Gastrocnemius medialis (tissue), 4 donors: ENCODE data around the gene ZCCHC14.

Experiments used
- CTCF ChIP-seq, 5 experiments: fragments of 450-650 bp in 3 of 5; fragments of 200-600 bp in 2 of 5; sonication (generic) in 2 of 5; IDR thresholded peaks in 4 of 5; conservative IDR thresholded peaks in 1 of 5; 1 replicate in 4 of 5; 2 replicates in 1 of 5; pipeline ENCODE4 v1.5.1; 2016 to 2019; ENCODE audit warnings: antibody characterized with exemption in 5 of 5, mild to moderate bottlenecking in 3 of 5, moderate library complexity in 3 of 5
- POLR2A ChIP-seq, 2 donors: fragments of 450-650 bp; IDR thresholded peaks; one replicate each; pipeline ENCODE4 v1.6.1; 2017; ENCODE audit warnings: antibody characterized with exemption in 2 of 2, mild to moderate bottlenecking in 2 of 2, moderate library complexity in 2 of 2

GRCh38 chr16:87365021-87365713, 127.7 kb downstream of the ZCCHC14 start:
- TF ChIP-seq POLR2A (IDR thresholded peaks at IDR 0.05) (no peak), CTCF (IDR thresholded peaks at IDR 0.05 in 4 of 5, conservative IDR thresholded peaks at IDR 0.05 in 1 of 5) (no peak)
